K562 (cell line): ENCODE measurements around the gene SPTLC3. TPM values are rescaled to one million over a fixed set of nuclear protein-coding genes. Genes with fewer than 3 reads are reported as not detected.

Experiments
- ATAC-seq: fragments of 200-7000 bp; cut with Tn5 transposase; 3 replicates; pipeline ENCODE4 v1.9.1; 2020; ENCODE audit warnings: moderate library complexity
- BruUV-seq: library from RNA; stranded (reverse); fragments of 400-500 nt; replicated peaks from 2 replicates; lab custom pipeline; 2021; lab: Mats Ljungman, UMichigan
- CTCF ChIA-PET: fragments of 300-600 bp; formaldehyde crosslinking; extraction: SDS; loops from one replicate; lab custom pipeline; 2021; ENCODE audit warnings: low intra/inter-chr PET ratio; lab: Yijun Ruan, JAX
- POLR2A ChIA-PET: fragments of 300-600, 350-650 bp; sonication (Branson Sonifier 250); formaldehyde crosslinking; extraction: SDS; loops from one replicate; lab custom pipeline; 2021; ENCODE audit warnings: antibody characterized with exemption, inconsistent platforms; lab: Yijun Ruan, JAX
- DNase-seq, 4 experiments: peaks; one replicate each; pipeline versions ENCODE4 v3.0.0 to v3.0.0-alpha.2; 2011 to 2018; ENCODE audit warnings: low spot score in 3 of 4, mixed read lengths in 3 of 4; ENCODE audit errors: extremely low read depth in 1 of 4
- FAIRE-seq: peaks from 2 replicates; lab custom pipeline; 2011; peaks lifted over from hg19 to GRCh38; lab: Jason Lieb, UNC
- H2AFZ ChIP-seq: 2 replicates; pipeline ENCODE4 v1.6.0; 2011; ENCODE audit warnings: low read depth, low read length, control low read depth, inconsistent platforms
- H3K27ac ChIP-seq: fragments of 200-600 bp; 3 replicates; pipeline ENCODE4 v1.8.0; 2011; ENCODE audit warnings: low read depth, mild to moderate bottlenecking, control low read depth, inconsistent platforms, low read length, moderate library complexity, mixed read lengths; ENCODE audit errors: extremely low read depth
- H3K27me3 ChIP-seq, 2 experiments: fragments of 300-600 bp in 1 of 2; 2 replicates in 1 of 2; 3 replicates in 1 of 2; pipeline versions ENCODE4 v1.6.0 to v1.8.0; 2011; ENCODE audit warnings: inconsistent platforms in 2 of 2, low read length in 2 of 2, mild to moderate bottlenecking in 1 of 2, mixed read lengths in 1 of 2, moderate library complexity in 1 of 2; ENCODE audit not compliant: control insufficient read depth in 2 of 2, insufficient read depth in 2 of 2
- H3K36me3 ChIP-seq: fragments of 300-600 bp; 3 replicates; pipeline ENCODE4 v1.8.0; 2011; ENCODE audit warnings: mild to moderate bottlenecking, low read length, inconsistent platforms; ENCODE audit not compliant: control insufficient read depth, insufficient read depth
- H3K4me1 ChIP-seq, 2 experiments: fragments of 200-600 bp in 1 of 2; replicated peaks in 1 of 2; 2 replicates in 1 of 2; 3 replicates in 1 of 2; pipeline versions ENCODE4 v1.5.1 to v1.8.0; 2011; ENCODE audit warnings: inconsistent platforms in 2 of 2, low read length in 2 of 2, mild to moderate bottlenecking in 1 of 2, mixed read lengths in 1 of 2, moderate library complexity in 1 of 2; ENCODE audit not compliant: control insufficient read depth in 2 of 2, insufficient read depth in 2 of 2
- H3K4me2 ChIP-seq: 2 replicates; pipeline ENCODE4 v1.6.1; 2011; ENCODE audit warnings: low read length, control low read depth, inconsistent platforms, mixed read lengths; ENCODE audit not compliant: insufficient read depth
- H3K4me3 ChIP-seq: fragments of 200-600 bp; sonication (generic), shearing (Covaris generic); 2 replicates; pipeline ENCODE4 v1.5.1; 2016; ENCODE audit warnings: control low read depth, inconsistent platforms
- H3K79me2 ChIP-seq: fragments of 200-600 bp; 3 replicates; pipeline ENCODE4 v1.8.0; 2011; ENCODE audit warnings: low read length, inconsistent platforms; ENCODE audit not compliant: control insufficient read depth, insufficient read depth
- H3K9ac ChIP-seq, 2 experiments: 2 replicates each; pipeline versions ENCODE4 v1.6.0 to v1.6.1; 2011; ENCODE audit warnings: low read depth in 2 of 2, low read length in 2 of 2, control low read depth in 1 of 2, inconsistent platforms in 1 of 2, mild to moderate bottlenecking in 1 of 2, mixed read lengths in 1 of 2; ENCODE audit not compliant: insufficient read depth in 1 of 2
- H3K9me1 ChIP-seq: one replicate; pipeline ENCODE4 v1.6.0; 2011; ENCODE audit warnings: inconsistent platforms, mild to moderate bottlenecking, low read length, moderate library complexity; ENCODE audit not compliant: control insufficient read depth, insufficient read depth
- H3K9me3 ChIP-seq: replicated peaks from 2 replicates; pipeline ENCODE4 v1.5.1; 2011; ENCODE audit warnings: low read depth, low read length, inconsistent platforms; ENCODE audit not compliant: control insufficient read depth, insufficient read depth
- H4K20me1 ChIP-seq: replicated peaks from 2 replicates; pipeline ENCODE4 v1.6.1; 2011; ENCODE audit warnings: low read length, inconsistent platforms, mixed read lengths; ENCODE audit not compliant: control insufficient read depth, insufficient read depth
- BRF1 ChIP-seq: IDR thresholded peaks from 3 replicates; pipeline ENCODE4 v1.6.1; 2011; ENCODE audit warnings: borderline replicate concordance, mild to moderate bottlenecking; ENCODE audit not compliant: insufficient read length; ENCODE audit errors: extremely low read depth
- CCAR2 ChIP-seq: fragments of 200-400 bp; formaldehyde crosslinking; IDR thresholded peaks from 2 replicates; pipeline ENCODE4 v1.6.1; 2017; ENCODE audit warnings: mild to moderate bottlenecking, low read depth, low read length
- CREB3L1 ChIP-seq: fragments of 450-650 bp; IDR thresholded peaks from 2 replicates; pipeline ENCODE4 v1.6.1; 2014; ENCODE audit warnings: low read depth, mild to moderate bottlenecking, moderate library complexity, borderline replicate concordance
- HLTF ChIP-seq: fragments of 450-650 bp; IDR thresholded peaks from 2 replicates; pipeline ENCODE4 v1.6.1; 2016
- NFE2 ChIP-seq: IDR thresholded peaks from 2 replicates; pipeline ENCODE4 v1.6.1; 2014; ENCODE audit warnings: antibody characterized with exemption, low read depth
- NR2F6 ChIP-seq: fragments of 450-650 bp; formaldehyde crosslinking; IDR thresholded peaks from 2 replicates; pipeline ENCODE4 v1.4.0; 2020; ENCODE audit warnings: mild to moderate bottlenecking
- PRPF4 ChIP-seq: fragments of 200-400 bp; formaldehyde crosslinking; IDR thresholded peaks from one replicate; pipeline ENCODE4 v1.6.1; 2017; ENCODE audit warnings: low read length, low read depth, mild to moderate bottlenecking; ENCODE audit not compliant: insufficient read depth, poor library complexity, severe bottlenecking
- SMARCA4 ChIP-seq: fragments of 450-650 bp; IDR thresholded peaks from 2 replicates; pipeline ENCODE4 v1.6.1; 2016
- SMARCE1 ChIP-seq: fragments of 450-650 bp; IDR thresholded peaks from 2 replicates; pipeline ENCODE4 v1.7.1; 2016; ENCODE audit warnings: mild to moderate bottlenecking
- SNRNP70 ChIP-seq: fragments of 200-400 bp; formaldehyde crosslinking; optimal IDR thresholded peaks from 2 replicates; pipeline ENCODE3; 2017; ENCODE audit warnings: low read depth, low read length
- SRSF1 ChIP-seq: fragments of 200-400 bp; formaldehyde crosslinking; IDR thresholded peaks from 2 replicates; pipeline ENCODE4 v1.6.1; 2017; ENCODE audit warnings: mild to moderate bottlenecking, low read depth, low read length, moderate library complexity
- ZFX ChIP-seq: sonication (generic); formaldehyde crosslinking; IDR thresholded peaks from 2 replicates; pipeline ENCODE4 v1.8.0; 2022; ENCODE audit warnings: mild to moderate bottlenecking, missing genetic modification reagents, moderate library complexity
- ZNF282 ChIP-seq: sonication (generic); formaldehyde crosslinking; IDR thresholded peaks from 2 replicates; pipeline ENCODE4 v1.8.1; 2023; ENCODE audit warnings: missing genetic modification reagents
- ZNF316 ChIP-seq: fragments of 450-650 bp; IDR thresholded peaks from 2 replicates; pipeline ENCODE4 v1.6.1; 2016
- ZNF644 ChIP-seq: fragments of 200-800 bp; sonication (Bioruptor generic); IDR thresholded peaks from 2 replicates; pipeline ENCODE4 v1.6.1; 2016; ENCODE audit warnings: low read depth, missing genetic modification characterization, missing compliant biosample characterization
- WGBS: fragments of 100-300 bp; shearing (Covaris generic); methylation state at CpG from one replicate; pipeline ENCODE4 v1.1.6; 2016; ENCODE audit warnings: low coverage, mixed read lengths; ENCODE audit not compliant: insufficient coverage; ENCODE audit errors: missing lambda C conversion rate; 5-methylcytosine and 5-hydroxymethylcytosine counted together
- in situ Hi-C: fragments of 300-500 bp; cut with MboI; formaldehyde crosslinking; loops from 4 replicates; pipeline ENCODE4 v1.15.0; 2018; ENCODE audit warnings: inconsistent platforms, mixed read lengths
- intact Hi-C: fragments of 100-400 bp; cut with micrococcal nuclease; formaldehyde crosslinking; loops from 2 replicates; pipeline ENCODE4 v1.14.2; 2022
- polyA plus RNA-seq, 8 experiments: library from polyadenylated mRNA; depleted of rRNA in 4 of 8; stranded (reverse) in 5 of 8; unstranded in 3 of 8; fragments of >200 nt; fragmentation: Nextera tagmentation in 2 of 8; fragmentation: Illumina TruSeq in 1 of 8; extraction: Ambion mirVana in 2 of 8; extraction: Trizol in 1 of 8; gene quantifications; 2 replicates each; pipeline versions ENCODE4 v1.2.1 to v1.2.3, GENCODE V29; 2011 to 2014; ENCODE audit warnings: inconsistent platforms in 1 of 8, missing spikeins in 1 of 8
- total RNA-seq, 7 experiments: library from RNA; depleted of rRNA in 6 of 7; stranded (reverse); fragments of >200 nt in 6 of 7; fragmentation: Illumina TruSeq in 2 of 7; extraction: Trizol in 2 of 7; gene quantifications; 2 replicates each; pipeline versions ENCODE4 v1.2.1 to v1.2.3, GENCODE V29; 2011 to 2021; ENCODE audit warnings: low replicate concordance in 1 of 7
- TF ChIP-seq, protein P1 (sequence below): fragments of 250-450 bp; sonication (Bioruptor Pico); IDR thresholded peaks from 2 replicates; pipeline ENCODE4 v1.4.0; 2020; ENCODE audit warnings: borderline replicate concordance
- TF ChIP-seq, protein P2 (sequence below): sonication (generic); formaldehyde crosslinking; IDR thresholded peaks from 2 replicates; pipeline ENCODE4 v1.9.0; 2022; ENCODE audit warnings: mild to moderate bottlenecking, missing genetic modification reagents

SPTLC3 gene
- total and polyA plus RNA-seq, 9 of the 15 experiments (the other 6 are each of a cell fraction or from before 2014, with no cell fraction given): not detected

DNA sequence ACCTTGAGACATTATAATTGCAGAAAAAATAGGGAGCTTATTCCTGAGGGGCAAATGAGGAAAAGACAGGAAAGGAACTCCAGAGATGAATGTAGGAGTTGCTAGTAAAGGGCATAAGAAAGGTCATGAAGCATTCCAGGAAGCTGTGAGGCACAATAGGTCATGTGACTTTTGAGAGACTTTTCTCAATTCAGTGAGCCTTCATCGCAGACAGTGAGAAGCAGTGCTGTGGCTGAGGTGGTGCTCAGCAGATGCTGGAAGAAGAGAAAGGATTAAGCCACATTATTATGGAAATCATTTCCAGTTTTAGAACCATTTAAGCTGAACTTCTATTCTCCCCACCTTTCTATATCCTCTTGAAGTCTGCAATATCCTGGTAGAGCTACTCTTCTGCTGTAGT is 4.1 kb downstream of the SPTLC3 start:
- TF ChIP-seq NR2F6 (CRISPR knock-in tag) (no peak), CREB3L1 (no peak), SNRNP70 (no peak), PRPF4 (no peak), BRF1 (no peak), CCAR2 (no peak), ZFX (CRISPR knock-in tag) (no peak), ZNF282 (CRISPR knock-in tag) (no peak), ZNF316 (no peak), NFE2 (no peak), SRSF1 (no peak), HLTF (no peak), ZNF644 (no peak), SMARCE1 (no peak), SMARCA4 (no peak)
- TF ChIP-seq, protein P1, sequence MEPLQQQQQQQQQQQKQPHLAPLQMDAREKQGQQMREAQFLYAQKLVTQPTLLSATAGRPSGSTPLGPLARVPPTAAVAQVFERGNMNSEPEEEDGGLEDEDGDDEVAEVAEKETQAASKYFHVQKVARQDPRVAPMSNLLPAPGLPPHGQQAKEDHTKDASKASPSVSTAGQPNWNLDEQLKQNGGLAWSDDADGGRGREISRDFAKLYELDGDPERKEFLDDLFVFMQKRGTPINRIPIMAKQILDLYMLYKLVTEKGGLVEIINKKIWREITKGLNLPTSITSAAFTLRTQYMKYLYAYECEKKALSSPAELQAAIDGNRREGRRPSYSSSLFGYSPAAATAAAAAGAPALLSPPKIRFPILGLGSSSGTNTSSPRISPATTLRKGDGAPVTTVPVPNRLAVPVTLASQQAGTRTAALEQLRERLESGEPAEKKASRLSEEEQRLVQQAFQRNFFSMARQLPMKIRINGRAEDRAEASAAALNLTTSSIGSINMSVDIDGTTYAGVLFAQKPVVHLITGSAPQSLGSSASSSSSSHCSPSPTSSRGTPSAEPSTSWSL (CRISPR knock-in tag): no peak
- TF ChIP-seq, protein P2, sequence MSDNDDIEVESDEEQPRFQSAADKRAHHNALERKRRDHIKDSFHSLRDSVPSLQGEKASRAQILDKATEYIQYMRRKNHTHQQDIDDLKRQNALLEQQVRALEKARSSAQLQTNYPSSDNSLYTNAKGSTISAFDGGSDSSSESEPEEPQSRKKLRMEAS (CRISPR knock-in tag): no peak
- CTCF ChIA-PET: no interaction called here
- FAIRE-seq (no peak), ATAC-seq (no peak), DNase-seq (no peak)
- POLR2A ChIA-PET: no interaction called here
- BruUV-seq: no TSS peak
- no peaks in the 10 kb centered on the region for H4K20me1 ChIP-seq
- intact Hi-C loops (no loop called here), in situ Hi-C loops (no loop called here)
- no peaks in the 10 kb centered on the region for H3K27me3 ChIP-seq
- H3K9me1 ChIP-seq: no peaks in the 10 kb centered on the region
- H3K4me3 ChIP-seq: no peak overlapping the region
- no peak overlapping the region for H3K4me2 ChIP-seq
- no peaks in the 10 kb centered on the region for H3K9me3 ChIP-seq
- no peak overlapping the region for H3K9ac ChIP-seq
- no peaks in the 10 kb centered on the region for H3K4me1 ChIP-seq
- no peak overlapping the region for H3K27ac ChIP-seq
- no peaks in the 10 kb centered on the region for H3K79me2 ChIP-seq
- H2AFZ ChIP-seq: no peak overlapping the region
- no peaks in the 10 kb centered on the region for H3K36me3 ChIP-seq
- 18% methylated on average over 1 of the region's 1 CpG for WGBS
